Nasal cavity respiratory epithelium epithelial cell of viscerocranial mucosa (primary cell): ENCODE results near the gene TCF3. TPM values are rescaled to one million over a fixed set of nuclear protein-coding genes. Genes with fewer than 3 reads are reported as not detected.

Experiments
- total RNA-seq: library from RNA; depleted of rRNA; stranded (reverse); fragments of >200 nt; gene quantifications from 2 replicates; pipeline ENCODE4 v1.2.3, GENCODE V29; 2014

The TCF3 gene
- 82.7 and 196 TPM in 2 replicates for total RNA-seq

DNA sequence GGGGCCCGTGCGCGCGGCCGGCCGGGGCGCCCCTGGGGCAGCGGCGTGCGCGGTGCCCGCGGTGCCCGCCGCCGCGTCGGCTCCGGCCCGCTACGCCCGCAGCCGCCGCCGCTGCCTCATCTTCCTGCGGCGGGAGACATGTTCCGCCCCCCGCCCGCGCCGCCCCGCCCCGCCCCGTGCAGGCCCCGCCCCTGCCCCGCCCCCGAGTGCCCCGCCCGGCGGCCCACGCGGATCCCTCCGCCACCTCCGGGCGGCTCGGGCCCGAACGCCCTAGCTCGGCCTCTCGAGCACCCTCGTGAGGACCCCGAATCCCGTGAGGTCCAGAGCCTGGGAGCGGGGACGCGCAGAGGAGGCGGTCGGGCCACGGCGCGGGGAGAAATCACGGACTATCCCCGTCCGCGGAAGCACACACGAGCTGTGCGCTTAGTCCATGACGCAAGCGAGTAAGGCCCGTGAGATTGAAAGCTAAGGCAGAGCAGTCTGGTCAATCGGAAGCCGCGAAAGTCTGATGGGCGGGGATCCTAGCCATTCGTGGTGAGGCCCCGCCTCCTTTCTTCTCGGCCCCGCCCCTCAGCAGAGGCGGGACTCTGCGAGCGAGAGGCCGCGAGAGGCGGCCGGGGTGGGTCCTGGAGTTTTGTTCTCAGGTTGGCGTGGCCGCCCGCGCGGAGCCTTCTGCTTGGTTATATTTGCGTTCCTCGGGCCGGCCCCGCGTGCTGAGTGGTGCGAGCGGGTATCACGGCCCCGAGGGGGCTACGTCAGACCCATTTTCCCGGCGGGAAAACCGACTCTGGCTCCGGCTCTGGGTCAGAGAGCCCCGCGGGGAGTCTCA is at the start of gene TCF3:
TCF3 (minus strand) TSS at position 145 of the 829 bp plus-strand sequence. CDS start 2,367 bp downstream, outside the sequence.

DNA sequence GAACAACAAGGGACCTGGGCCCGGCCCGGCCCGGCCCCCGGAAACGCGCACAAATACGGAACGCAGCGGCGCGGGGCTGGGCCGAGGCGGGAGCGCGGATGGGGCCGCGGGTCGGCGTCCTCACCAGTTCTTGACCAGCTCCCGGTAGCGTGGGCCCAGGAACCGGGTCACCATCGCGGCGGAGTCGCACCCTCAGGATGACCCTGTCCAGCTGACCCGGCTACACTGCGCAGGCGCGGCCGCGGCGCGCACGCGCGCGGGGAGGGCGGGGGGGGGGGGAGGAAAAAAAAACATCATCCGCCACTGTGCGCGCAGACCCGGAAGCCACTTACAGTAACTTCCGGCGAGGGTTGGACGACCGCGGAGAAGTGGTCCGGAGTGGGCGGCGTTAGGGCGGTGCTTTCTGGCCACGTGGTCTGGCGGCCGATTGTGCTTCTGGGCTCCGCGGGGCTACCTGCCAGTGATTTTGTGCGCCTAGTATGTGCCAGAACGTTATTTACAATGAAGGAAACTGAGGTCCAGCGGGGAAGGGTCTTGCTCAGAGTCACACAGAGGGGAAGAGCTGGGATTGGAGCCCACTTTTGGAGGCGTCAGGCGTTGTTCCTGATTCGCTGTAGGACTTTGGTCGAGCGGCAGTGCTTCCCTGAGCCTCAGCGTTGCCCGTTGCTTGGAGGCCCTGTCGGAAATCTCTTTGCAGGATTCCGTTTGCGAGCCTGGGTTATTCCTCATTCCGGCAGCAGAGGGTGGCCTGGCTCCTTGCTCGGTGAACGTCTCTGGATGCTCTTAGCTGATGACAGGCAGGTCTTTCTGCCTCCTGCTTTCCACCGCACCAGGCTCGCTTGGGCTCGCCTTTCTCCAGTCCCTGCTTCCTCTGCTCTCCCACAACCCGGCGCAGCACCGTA is 46.9 kb downstream of the TCF3 start, which contains the start of gene UQCR11:
UQCR11 (minus strand) TSS at position 227 of the 902 bp plus-strand sequence; CDS start at position 174, 53 bp downstream.

DNA sequence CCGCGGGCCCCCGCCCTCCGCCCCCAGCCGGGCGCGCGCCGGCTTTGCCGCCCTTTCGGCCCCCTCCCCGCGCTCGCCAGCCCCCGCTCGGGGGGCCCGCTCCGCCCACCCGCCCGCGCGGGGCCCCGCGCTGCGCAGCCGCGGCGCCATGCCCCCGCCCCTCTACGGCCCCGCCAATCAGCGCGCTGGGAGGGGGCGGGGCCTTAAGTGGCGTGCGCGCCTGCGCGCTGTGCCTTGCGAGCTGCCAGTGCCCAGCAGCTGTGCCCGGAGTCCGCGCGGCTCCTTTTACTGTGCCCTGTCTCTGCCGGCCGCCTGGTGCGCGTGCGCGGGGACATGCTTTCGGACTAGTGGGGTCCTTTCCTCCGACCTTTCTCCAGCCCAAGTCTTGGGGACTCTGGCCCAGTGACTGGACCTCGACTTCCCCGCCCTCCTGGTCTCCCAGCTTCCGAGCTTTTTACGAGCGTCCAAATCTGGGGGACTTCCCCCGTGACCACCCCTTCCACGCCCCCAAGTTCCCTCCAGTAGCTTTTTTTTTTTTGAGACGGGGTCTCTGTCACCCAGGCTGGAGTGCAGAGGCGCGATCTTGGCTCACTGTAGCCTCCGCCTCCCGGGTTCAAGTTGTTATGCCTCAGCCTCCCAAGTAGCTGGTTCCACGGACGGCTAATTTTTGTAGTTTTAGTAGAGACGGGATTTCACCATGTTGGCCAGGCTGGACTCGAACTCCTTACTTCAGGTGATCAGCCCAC is 59.5 kb downstream of the TCF3 start, which contains the start of gene MBD3:
MBD3 (minus strand) TSS at position 111 of the 746 bp plus-strand sequence. CDS start 234 bp downstream, outside the sequence.

DNA sequence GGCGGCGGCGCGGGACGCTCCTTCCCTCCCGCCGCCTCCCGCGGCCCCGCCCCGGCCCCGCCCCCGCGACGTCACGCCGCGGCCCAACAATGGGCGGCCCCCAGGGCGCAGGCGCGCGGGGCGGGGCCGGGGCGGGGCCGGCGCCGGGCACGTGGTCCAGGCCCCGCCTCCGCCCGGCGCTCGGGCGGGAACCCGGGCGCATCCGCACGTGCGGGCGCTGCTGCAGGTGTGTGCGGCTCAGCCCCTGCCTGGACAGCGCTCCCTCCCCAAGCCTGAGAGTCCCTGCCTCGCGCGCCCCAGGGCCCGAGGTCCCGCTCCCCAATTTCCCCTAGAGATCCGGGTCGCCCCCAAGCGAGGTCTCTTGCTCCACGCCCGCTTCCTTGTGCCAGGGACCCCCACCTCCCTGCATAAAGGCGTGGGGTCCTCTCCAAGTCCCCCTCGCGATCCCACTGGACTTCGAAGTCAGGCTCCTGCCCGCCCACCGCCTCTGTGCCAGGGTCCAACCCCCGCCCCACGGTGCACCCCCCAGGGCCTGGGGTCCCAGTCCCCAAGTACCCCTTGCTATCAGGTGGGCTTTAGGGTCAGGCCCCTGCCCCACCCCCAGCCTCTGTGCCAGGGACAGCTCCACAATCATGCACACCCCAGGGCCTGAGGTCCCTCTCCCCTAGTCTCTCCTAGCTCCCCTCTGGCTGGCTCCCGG is 83.9 kb downstream of the TCF3 start, which contains the start of gene MEX3D:
MEX3D (minus strand) TSS at position 6 of the 700 bp plus-strand sequence. CDS start 267 bp downstream, outside the sequence.

Other genes starting within 250 kb of the TCF3 start
- gene DAZAP1, start 245.0 kb downstream of the TCF3 start, total RNA-seq: 58.0 and 108 TPM in 2 replicates
- gene RPS15, start 214.2 kb downstream of the TCF3 start, total RNA-seq: 288 and 442 TPM in 2 replicates
- 0.14 and 0.34 TPM in 2 replicates for gene APC2, start 202.5 kb downstream of the TCF3 start, total RNA-seq
- gene C19orf25, start 173.4 kb downstream of the TCF3 start, total RNA-seq: 29.7 and 32.3 TPM in 2 replicates
- 0.68 and 1.2 TPM in 2 replicates for gene PCSK4, start 162.3 kb downstream of the TCF3 start, total RNA-seq
- 1.4 and 4.2 TPM in 2 replicates for gene REEP6, start 161.4 kb downstream of the TCF3 start, total RNA-seq
- gene ADAMTSL5, start 139.6 kb downstream of the TCF3 start, total RNA-seq: 3.1 and 8.6 TPM in 2 replicates
- not detected in 2 replicates for gene PLK5, start 128.5 kb downstream of the TCF3 start, total RNA-seq
- gene MEX3D, start 84.3 kb downstream of the TCF3 start, total RNA-seq: 34.9 and 56.7 TPM in 2 replicates
- 85.4 and 101 TPM in 2 replicates for gene MBD3, start 59.8 kb downstream of the TCF3 start, total RNA-seq
- gene UQCR11, start 47.2 kb downstream of the TCF3 start, total RNA-seq: 53.5 and 116 TPM in 2 replicates
- gene ONECUT3, start 100.9 kb upstream of the TCF3 start, total RNA-seq: under 0.01 TPM in 2 replicates
- under 0.01 and 1.1 TPM in 2 replicates for gene ATP8B3, start 159.7 kb upstream of the TCF3 start, total RNA-seq
- 7.5 and 20.5 TPM in 2 replicates for gene REXO1, start 195.9 kb upstream of the TCF3 start, total RNA-seq
- gene KLF16, start 211.0 kb upstream of the TCF3 start, total RNA-seq: 10.9 and 18.9 TPM in 2 replicates
- gene ABHD17A, start 232.9 kb upstream of the TCF3 start, total RNA-seq: 38.7 and 40.0 TPM in 2 replicates